Measurements from ENCODE around the gene BLZF1.

DNA sequence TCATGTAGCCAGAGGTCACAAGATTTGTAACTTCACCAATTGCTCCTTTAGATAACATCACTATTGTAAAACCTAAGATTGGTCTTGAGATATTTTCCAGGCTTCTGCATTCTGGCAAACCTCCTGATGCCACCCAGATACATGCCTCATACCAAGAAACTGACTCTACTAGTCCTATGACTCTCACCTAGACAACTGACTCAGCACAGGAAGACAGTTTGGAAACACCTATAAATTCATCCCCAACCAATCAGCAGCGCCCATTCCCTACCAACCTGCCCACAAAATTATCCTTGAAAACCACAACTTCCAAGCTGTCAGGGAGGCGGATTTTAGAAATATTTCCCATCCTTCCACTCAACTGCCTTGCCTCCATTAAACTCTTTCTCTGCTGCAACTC is 3.0 kb upstream of the BLZF1 start:
- TF ChIP-seq ATF3 (IDR thresholded peaks at IDR 0.05; ENCODE audit: insufficient read depth, low read depth, low read length) (no peak), YY1 (IDR thresholded peaks at IDR 0.05; ENCODE audit: low read depth, low read length) (no peak), RAD21 (IDR thresholded peaks at IDR 0.05 in 1 of 2, conservative IDR thresholded peaks at IDR 0.05 in 1 of 2; ENCODE audit: low read depth in 2 of 2, low read length in 2 of 2) (no peak), SP2 (IDR thresholded peaks at IDR 0.05; ENCODE audit: low read length) (no peak), RFX5 (IDR thresholded peaks at IDR 0.05; ENCODE audit: borderline replicate concordance, low read depth, low read length) (no peak), CTCF (IDR thresholded peaks at IDR 0.05; ENCODE audit: control extremely low read depth in 1 of 3, insufficient read depth in 1 of 3, low read depth in 1 of 3, low read length in 3 of 3) (no peak), EZH2 (IDR thresholded peaks at IDR 0.05; ENCODE audit: low read depth, low read length, severe bottlenecking) (no peak), EP300 (IDR thresholded peaks at IDR 0.05; ENCODE audit: borderline replicate concordance in 1 of 2, low read depth in 2 of 2, low read length in 2 of 2) (no peak), GABPA (IDR thresholded peaks at IDR 0.05; ENCODE audit: borderline replicate concordance, insufficient read depth, low read length) (no peak), POLR2AphosphoS5 (IDR thresholded peaks at IDR 0.05; ENCODE audit: low read depth, low read length) (no peak), CHD2 (IDR thresholded peaks at IDR 0.05; ENCODE audit: low read length) (no peak), KDM1A (IDR thresholded peaks at IDR 0.05; ENCODE audit: borderline replicate concordance, low read length) (no peak), CBX5 (IDR thresholded peaks at IDR 0.05; ENCODE audit: low read depth, low read length) (no peak)
